Right hindlimb (tissue), 1 donor: ENCODE results near the gene ACTG1.
A peak's percentile ranks its signal among the peaks of the same experiment; 100 is the strongest.

Source experiments
- DNase-seq: peaks from one replicate; pipeline ENCODE4 v3.0.0-alpha.2; 2018

ACTG1 gene

GRCh38 chr17:81512562-81513371 lies at the start of gene ACTG1:
ACTG1 (minus strand) TSS chr17:81512799; CDS start chr17:81512354, 445 bp downstream.
- peak; percentile 96 for DNase-seq

- DNase-seq, result no peak
Measured at GRCh38 chr17:81561494-81561885, 48.9 kb upstream of the ACTG1 start.

- DNase-seq, result no peak
Measured at GRCh38 chr17:81558941-81559806, 46.6 kb upstream of the ACTG1 start.

- no peak for DNase-seq
Measured at GRCh38 chr17:81558115-81558468, 45.5 kb upstream of the ACTG1 start.

- no peak for DNase-seq
Measured at GRCh38 chr17:81557276-81558114, 44.9 kb upstream of the ACTG1 start.

- no peak for DNase-seq
Measured at GRCh38 chr17:81556863-81557262, 44.3 kb upstream of the ACTG1 start.

GRCh38 chr17:81556175-81556691 lies 43.6 kb upstream of the ACTG1 start:
- no peak for DNase-seq

- DNase-seq, result no peak
Measured at GRCh38 chr17:81553616-81554181, 41.1 kb upstream of the ACTG1 start.

- DNase-seq, result peak; percentile 79
Measured at GRCh38 chr17:81553018-81553615, 40.5 kb upstream of the ACTG1 start.

- peak; percentile 89 for DNase-seq
Measured at GRCh38 chr17:81552244-81553017, 39.8 kb upstream of the ACTG1 start, which contains the start of gene FAAP100. FAAP100 (minus strand) TSS chr17:81552353; CDS start chr17:81552330, 23 bp downstream.

GRCh38 chr17:81551458-81552243 lies 39.1 kb upstream of the ACTG1 start:
- no peak for DNase-seq

- no peak for DNase-seq
Measured at GRCh38 chr17:81550830-81551457, 38.3 kb upstream of the ACTG1 start.

GRCh38 chr17:81550285-81550684 lies 37.7 kb upstream of the ACTG1 start:
- no peak for DNase-seq

GRCh38 chr17:81549826-81550225 lies 37.2 kb upstream of the ACTG1 start:
- no peak for DNase-seq

- DNase-seq, result no peak
Measured at GRCh38 chr17:81549031-81549557, 36.5 kb upstream of the ACTG1 start.

- DNase-seq, result no peak
Measured at GRCh38 chr17:81547614-81547982, 35.0 kb upstream of the ACTG1 start.

GRCh38 chr17:81546906-81547613 lies 34.5 kb upstream of the ACTG1 start:
- DNase-seq, result no peak

GRCh38 chr17:81545160-81545949 lies 32.8 kb upstream of the ACTG1 start:
- peak; percentile 7 for DNase-seq
